Measurements from ENCODE around the gene ABCA2. TPM values are rescaled to one million over a fixed set of nuclear protein-coding genes. Genes with fewer than 3 reads are reported as not detected.

Gene ABCA2
- total RNA-seq, 1 donor from 2014 or later: 7.6 TPM

- no peak for DNase-seq (ENCODE audit: low read depth)
- H3K4me3 ChIP-seq (ENCODE audit: low read depth, low read length): no peak overlapping the region
- TF ChIP-seq CTCF (conservative IDR thresholded peaks at IDR 0.05; ENCODE audit: low read depth, low read length): no peak
Observed at GRCh38 chr9:136957461-136957860, 70.6 kb downstream of the ABCA2 start.

Other genes with a start within 250 kb of the ABCA2 start
- gene TMEM141, start 236.9 kb downstream of the ABCA2 start, total RNA-seq: 90.4 and 108 TPM in 2 replicates
- gene CCDC183, start 231.9 kb downstream of the ABCA2 start, total RNA-seq: 0.06 TPM in 1 of 2 replicates, not detected in the other
- gene RABL6, start 220.3 kb downstream of the ABCA2 start, total RNA-seq: 114 and 160 TPM in 2 replicates
- gene AJM1, start 185.8 kb downstream of the ABCA2 start, total RNA-seq: 0.51 and 2.2 TPM in 2 replicates
- 101 and 114 TPM in 2 replicates for gene PHPT1, start 178.8 kb downstream of the ABCA2 start, total RNA-seq
- gene MAMDC4, start 175.9 kb downstream of the ABCA2 start, total RNA-seq: 1.2 and 4.8 TPM in 2 replicates
- gene EDF1, start 161.9 kb downstream of the ABCA2 start, total RNA-seq: 403 and 419 TPM in 2 replicates
- gene TRAF2, start 141.7 kb downstream of the ABCA2 start, total RNA-seq: 21.0 and 26.1 TPM in 2 replicates
- gene FBXW5, start 83.5 kb downstream of the ABCA2 start, total RNA-seq: 124 and 149 TPM in 2 replicates
- not detected in 2 replicates for gene C8G, start 83.0 kb downstream of the ABCA2 start, total RNA-seq
- 1.2 TPM in 1 of 2 replicates, not detected in the other for gene LCN12, start 76.0 kb downstream of the ABCA2 start, total RNA-seq
- gene PTGDS, start 50.7 kb downstream of the ABCA2 start, total RNA-seq: not detected in 2 replicates
- gene LCNL1, start 45.2 kb downstream of the ABCA2 start, total RNA-seq: not detected in 2 replicates
- gene PAXX, start 35.8 kb downstream of the ABCA2 start, total RNA-seq: 70.1 and 81.7 TPM in 2 replicates
- gene CLIC3, start 31.7 kb downstream of the ABCA2 start, total RNA-seq: 2.2 and 2.4 TPM in 2 replicates
- gene FUT7, start 3.9 kb upstream of the ABCA2 start, total RNA-seq: not detected in 2 replicates
- gene NPDC1, start 17.9 kb upstream of the ABCA2 start, total RNA-seq: 19.7 and 47.7 TPM in 2 replicates
- gene ENTPD2, start 25.8 kb upstream of the ABCA2 start, total RNA-seq: 0.87 TPM in 1 of 2 replicates, not detected in the other
- gene SAPCD2, start 42.3 kb upstream of the ABCA2 start, total RNA-seq: 25.6 and 51.3 TPM in 2 replicates
- gene UAP1L1, start 49.3 kb upstream of the ABCA2 start, total RNA-seq: 2.1 and 2.2 TPM in 2 replicates
- gene MAN1B1, start 58.7 kb upstream of the ABCA2 start, total RNA-seq: 46.0 and 74.3 TPM in 2 replicates
- gene DPP7, start 86.5 kb upstream of the ABCA2 start, total RNA-seq: 66.9 and 125 TPM in 2 replicates
- not detected in 2 replicates for gene GRIN1, start 110.9 kb upstream of the ABCA2 start, total RNA-seq
- gene LRRC26, start 141.8 kb upstream of the ABCA2 start, total RNA-seq: not detected in 2 replicates
- gene TMEM210, start 143.8 kb upstream of the ABCA2 start, total RNA-seq: not detected in 2 replicates
- 16.7 TPM in 2 replicates for gene ANAPC2, start 160.3 kb upstream of the ABCA2 start, total RNA-seq
- gene SSNA1, start 160.4 kb upstream of the ABCA2 start, total RNA-seq: 139 and 185 TPM in 2 replicates
- 10.5 and 13.5 TPM in 2 replicates for gene TPRN, start 172.5 kb upstream of the ABCA2 start, total RNA-seq
- gene TMEM203, start 177.4 kb upstream of the ABCA2 start, total RNA-seq: 39.4 and 44.9 TPM in 2 replicates
- gene NDOR1, start 177.5 kb upstream of the ABCA2 start, total RNA-seq: 22.0 and 26.9 TPM in 2 replicates
- 0.22 and 1.5 TPM in 2 replicates for gene RNF208, start 194.0 kb upstream of the ABCA2 start, total RNA-seq
- 0.17 and 0.94 TPM in 2 replicates for gene CYSRT1, start 196.9 kb upstream of the ABCA2 start, total RNA-seq
- gene RNF224, start 199.3 kb upstream of the ABCA2 start, total RNA-seq: not detected in 2 replicates
- gene SLC34A3, start 202.7 kb upstream of the ABCA2 start, total RNA-seq: 0.07 TPM in 1 of 2 replicates, not detected in the other
- gene TUBB4B, start 213.1 kb upstream of the ABCA2 start, total RNA-seq: 725 and 1,240 TPM in 2 replicates
- gene STPG3, start 223.0 kb upstream of the ABCA2 start, total RNA-seq: not detected in 2 replicates
- 47.7 and 71.0 TPM in 2 replicates for gene NELFB, start 227.1 kb upstream of the ABCA2 start, total RNA-seq
- gene TOR4A, start 249.5 kb upstream of the ABCA2 start, total RNA-seq: 48.5 and 56.1 TPM in 2 replicates

Data from epithelial cell of proximal tubule (primary cell).